ENCODE measurements around the gene ARHGEF3.

GRCh38 chr3:56751056-56751707 lies 50.6 kb downstream of the ARHGEF3 start:
- no peak for TF ChIP-seq EZH2 (IDR thresholded peaks at IDR 0.05; ENCODE audit: borderline replicate concordance, low read depth, low read length, poor library complexity, severe bottlenecking)
- no peak for TF ChIP-seq CTCF (conservative IDR thresholded peaks at IDR 0.05; ENCODE audit: low read depth, low read length)

Data from A673 (cell line).